ENCODE data around the gene PRSS2.

GRCh38 chr7:142800088-142800487, 29.3 kb downstream of the PRSS2 start:
- TF ChIP-seq CTCF (IDR thresholded peaks at IDR 0.05) (no peak), POLR2A (IDR thresholded peaks at IDR 0.05) (no peak)

Data from vagina (tissue), 2 donors.